GM20000 (cell line): ENCODE data around the gene B3GALNT1.
A peak's percentile ranks its signal among the peaks of the same experiment; 100 is the strongest.

Source experiments
- DNase-seq: peaks from one replicate; pipeline ENCODE4 v3.0.0; 2012; ENCODE audit warnings: low spot score
- CTCF ChIP-seq: IDR thresholded peaks from 2 replicates; pipeline ENCODE4 v1.5.1; 2012; ENCODE audit warnings: mild to moderate bottlenecking, control low read depth; ENCODE audit errors: extremely low read depth, missing control alignments

B3GALNT1 gene

GRCh38 chr3:161082063-161082462, 23.1 kb downstream of the B3GALNT1 start:
- TF ChIP-seq CTCF = no peak
- no peak for DNase-seq

GRCh38 chr3:161081633-161082032, 23.5 kb downstream of the B3GALNT1 start:
- TF ChIP-seq CTCF = no peak
- DNase-seq = peak; percentile 23

- no peak for DNase-seq
- no peak for TF ChIP-seq CTCF
Measured at GRCh38 chr3:161073181-161073580, 32.0 kb downstream of the B3GALNT1 start.

- TF ChIP-seq CTCF = no peak
- no peak for DNase-seq
Measured at GRCh38 chr3:161072751-161073150, 32.4 kb downstream of the B3GALNT1 start.

- TF ChIP-seq CTCF = no peak
- DNase-seq = no peak
Measured at GRCh38 chr3:161072211-161072621, 32.9 kb downstream of the B3GALNT1 start.

GRCh38 chr3:161070980-161071663, 34.0 kb downstream of the B3GALNT1 start:
- TF ChIP-seq CTCF = no peak
- DNase-seq = no peak

- TF ChIP-seq CTCF = no peak
- no peak for DNase-seq
Measured at GRCh38 chr3:161070252-161070930, 34.8 kb downstream of the B3GALNT1 start.
